Effector memory CD4-positive, alpha-beta T cell (primary cell): ENCODE measurements around the gene SDE2.
"Not testable (repeated sequence)": the region's sequence is repeated elsewhere in the genome, so short reads cannot be mapped to it uniquely, and the experiment has no call there.

ENCODE experiments used
- DNase-seq, 3 donors: peaks; one replicate each; pipeline ENCODE4 v3.0.0-alpha.2; 2020
- H3K27ac ChIP-seq: 2 replicates; pipeline ENCODE4 v1.7.0; 2013; ENCODE audit warnings: mild to moderate bottlenecking, low read length, moderate library complexity; ENCODE audit not compliant: insufficient read depth, poor library complexity, severe bottlenecking
- H3K27me3 ChIP-seq: replicated peaks from 2 replicates; pipeline ENCODE4 v1.7.0; 2013; ENCODE audit warnings: mild to moderate bottlenecking, low read length; ENCODE audit not compliant: insufficient read depth, control insufficient read depth, poor library complexity, severe bottlenecking
- H3K36me3 ChIP-seq: 2 replicates; pipeline ENCODE4 v1.7.0; 2013; ENCODE audit warnings: mild to moderate bottlenecking, low read length, moderate library complexity; ENCODE audit not compliant: control insufficient read depth, insufficient read depth
- H3K4me1 ChIP-seq: 2 replicates; pipeline ENCODE4 v1.7.0; 2013; ENCODE audit warnings: low read length, mild to moderate bottlenecking; ENCODE audit not compliant: control insufficient read depth, insufficient read depth, poor library complexity, severe bottlenecking
- H3K4me3 ChIP-seq: 2 replicates; pipeline ENCODE4 v1.7.0; 2013; ENCODE audit warnings: low read length, low read depth, mild to moderate bottlenecking; ENCODE audit not compliant: insufficient read depth, poor library complexity, severe bottlenecking
- H3K9me3 ChIP-seq: 2 replicates; pipeline ENCODE4 v1.7.0; 2013; ENCODE audit warnings: mild to moderate bottlenecking, low read length, moderate library complexity; ENCODE audit not compliant: control insufficient read depth

The SDE2 gene

GRCh38 chr1:226009650-226010044, 10.5 kb upstream of the SDE2 start:
- Histone ChIP-seq H3K4me1 (no peaks in the 10 kb centered on the region), H3K36me3 (no peaks in the 10 kb centered on the region), H3K4me3 (no peak overlapping the region), H3K27me3 (no peaks in the 10 kb centered on the region), H3K27ac (no peak overlapping the region), H3K9me3 (no peaks in the 10 kb centered on the region)
- no peak for DNase-seq

GRCh38 chr1:226007126-226007892, 8.2 kb upstream of the SDE2 start:
- not testable (repeated sequence) for H3K27ac ChIP-seq, H3K4me3 ChIP-seq, H3K36me3 ChIP-seq, DNase-seq, H3K4me1 ChIP-seq, H3K9me3 ChIP-seq, H3K27me3 ChIP-seq

- no peak for DNase-seq
- Histone ChIP-seq H3K4me1 (peaks cover 11% of the 10 kb centered on the region), H3K27me3 (no peaks in the 10 kb centered on the region), H3K27ac (no peak overlapping the region), H3K4me3 (no peak overlapping the region), H3K9me3 (no peaks in the 10 kb centered on the region), H3K36me3 (no peaks in the 10 kb centered on the region)
These were observed 7.5 kb upstream of the SDE2 start for GRCh38 chr1:226006686-226007085.

- Histone ChIP-seq H3K36me3 (no peaks in the 10 kb centered on the region), H3K27me3 (no peaks in the 10 kb centered on the region), H3K9me3 (no peaks in the 10 kb centered on the region), H3K4me1 (peaks cover 20% of the 10 kb centered on the region), H3K4me3 (no peak overlapping the region), H3K27ac (no peak overlapping the region)
- DNase-seq = no peak
These were observed 5.3 kb upstream of the SDE2 start for GRCh38 chr1:226004396-226004795.

GRCh38 chr1:226003502-226004170, 4.5 kb upstream of the SDE2 start:
- H3K27me3 ChIP-seq = no peaks in the 10 kb centered on the region
- H3K27ac ChIP-seq = no peak overlapping the region
- no peaks in the 10 kb centered on the region for H3K9me3 ChIP-seq
- no peak for DNase-seq
- no peak overlapping the region for H3K4me3 ChIP-seq
- peaks cover 20% of the 10 kb centered on the region for H3K4me1 ChIP-seq
- no peaks in the 10 kb centered on the region for H3K36me3 ChIP-seq

- no peak for DNase-seq
- peak overlapping the region; percentile 40 for H3K27ac ChIP-seq
- H3K9me3 ChIP-seq = no peaks in the 10 kb centered on the region
- peaks cover 24% of the 10 kb centered on the region for H3K4me1 ChIP-seq
- no peaks in the 10 kb centered on the region for H3K36me3 ChIP-seq
- H3K27me3 ChIP-seq = no peaks in the 10 kb centered on the region
- no peak overlapping the region for H3K4me3 ChIP-seq
These were observed 3.7 kb upstream of the SDE2 start for GRCh38 chr1:226002667-226003501.

GRCh38 chr1:226001963-226002666, 3.0 kb upstream of the SDE2 start:
- Histone ChIP-seq H3K4me1 (peaks cover 31% of the 10 kb centered on the region), H3K27me3 (no peaks in the 10 kb centered on the region), H3K4me3 (no peak overlapping the region), H3K9me3 (no peaks in the 10 kb centered on the region), H3K36me3 (no peaks in the 10 kb centered on the region), H3K27ac (peak overlapping the region; percentile 40)
- peak; percentile 36 to 65 (median 47) for DNase-seq

- H3K27me3 ChIP-seq = no peaks in the 10 kb centered on the region
- peaks cover 38% of the 10 kb centered on the region for H3K4me1 ChIP-seq
- no peak overlapping the region for H3K4me3 ChIP-seq
- H3K9me3 ChIP-seq = no peaks in the 10 kb centered on the region
- no peak overlapping the region for H3K27ac ChIP-seq
- H3K36me3 ChIP-seq = no peaks in the 10 kb centered on the region
- no peak for DNase-seq
These were observed 1.9 kb upstream of the SDE2 start for GRCh38 chr1:226001088-226001487.

GRCh38 chr1:226000493-226001081, 1.4 kb upstream of the SDE2 start:
- not testable (repeated sequence) for H3K4me3 ChIP-seq, H3K27me3 ChIP-seq, H3K36me3 ChIP-seq, DNase-seq, H3K9me3 ChIP-seq
- Histone ChIP-seq H3K27ac (peak overlapping the region; percentile 96), H3K4me1 (peaks cover 41% of the 10 kb centered on the region)
